22Rv1 (cell line): ENCODE results near the gene DAGLA.

Experiments
- ZFX ChIP-seq: fragments of 450-650 bp; IDR thresholded peaks from 2 replicates; pipeline ENCODE4 v1.6.1; 2017; ENCODE audit warnings: antibody characterized with exemption, borderline replicate concordance
- TF ChIP-seq, protein P1 (sequence below): fragments of 450-650 bp; IDR thresholded peaks from 2 replicates; pipeline ENCODE4 v1.5.1; 2017; ENCODE audit warnings: mild to moderate bottlenecking

DNA sequence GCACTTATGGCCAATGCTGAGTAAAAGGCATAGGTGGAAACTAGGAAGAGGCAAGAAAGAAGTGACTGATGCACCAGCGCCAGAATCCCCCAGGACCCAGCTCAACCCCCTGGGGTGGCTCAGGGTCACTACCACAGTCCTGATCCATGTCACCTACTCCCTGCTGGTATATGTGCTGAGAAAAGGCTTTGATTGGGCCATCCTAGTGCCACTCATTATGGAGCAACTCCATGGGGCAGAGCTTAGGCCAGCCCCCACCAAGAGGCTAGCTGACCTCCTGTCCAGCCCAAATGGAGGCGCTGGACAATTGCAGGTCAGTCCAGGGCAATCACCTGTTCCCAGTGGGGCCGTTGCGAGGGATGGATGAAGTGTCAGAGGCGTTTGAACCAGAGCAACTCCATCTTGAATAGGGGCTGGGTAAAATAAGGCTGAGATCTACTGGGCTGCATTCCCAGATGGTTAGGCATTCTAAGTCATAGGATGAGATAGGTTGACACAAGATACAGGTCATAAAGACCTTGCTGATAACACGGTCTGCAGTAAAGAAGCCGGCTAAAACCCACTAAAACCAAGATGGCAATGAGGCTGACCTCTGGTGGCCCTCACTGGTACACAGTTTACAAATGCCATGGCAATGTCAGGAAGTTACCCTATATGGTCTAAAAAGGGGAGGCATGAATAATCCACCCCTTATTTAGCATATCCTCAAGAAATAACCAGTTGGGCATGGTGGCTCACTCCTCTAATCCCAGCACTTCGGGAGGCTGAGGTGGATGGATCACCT is 20.6 kb upstream of the DAGLA start:
- TF ChIP-seq, protein P1, sequence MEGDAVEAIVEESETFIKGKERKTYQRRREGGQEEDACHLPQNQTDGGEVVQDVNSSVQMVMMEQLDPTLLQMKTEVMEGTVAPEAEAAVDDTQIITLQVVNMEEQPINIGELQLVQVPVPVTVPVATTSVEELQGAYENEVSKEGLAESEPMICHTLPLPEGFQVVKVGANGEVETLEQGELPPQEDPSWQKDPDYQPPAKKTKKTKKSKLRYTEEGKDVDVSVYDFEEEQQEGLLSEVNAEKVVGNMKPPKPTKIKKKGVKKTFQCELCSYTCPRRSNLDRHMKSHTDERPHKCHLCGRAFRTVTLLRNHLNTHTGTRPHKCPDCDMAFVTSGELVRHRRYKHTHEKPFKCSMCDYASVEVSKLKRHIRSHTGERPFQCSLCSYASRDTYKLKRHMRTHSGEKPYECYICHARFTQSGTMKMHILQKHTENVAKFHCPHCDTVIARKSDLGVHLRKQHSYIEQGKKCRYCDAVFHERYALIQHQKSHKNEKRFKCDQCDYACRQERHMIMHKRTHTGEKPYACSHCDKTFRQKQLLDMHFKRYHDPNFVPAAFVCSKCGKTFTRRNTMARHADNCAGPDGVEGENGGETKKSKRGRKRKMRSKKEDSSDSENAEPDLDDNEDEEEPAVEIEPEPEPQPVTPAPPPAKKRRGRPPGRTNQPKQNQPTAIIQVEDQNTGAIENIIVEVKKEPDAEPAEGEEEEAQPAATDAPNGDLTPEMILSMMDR, result peak; percentile 51
- TF ChIP-seq ZFX, result no peak
